Measurements from ENCODE around the gene CACNA1C.

Gene CACNA1C

DNA sequence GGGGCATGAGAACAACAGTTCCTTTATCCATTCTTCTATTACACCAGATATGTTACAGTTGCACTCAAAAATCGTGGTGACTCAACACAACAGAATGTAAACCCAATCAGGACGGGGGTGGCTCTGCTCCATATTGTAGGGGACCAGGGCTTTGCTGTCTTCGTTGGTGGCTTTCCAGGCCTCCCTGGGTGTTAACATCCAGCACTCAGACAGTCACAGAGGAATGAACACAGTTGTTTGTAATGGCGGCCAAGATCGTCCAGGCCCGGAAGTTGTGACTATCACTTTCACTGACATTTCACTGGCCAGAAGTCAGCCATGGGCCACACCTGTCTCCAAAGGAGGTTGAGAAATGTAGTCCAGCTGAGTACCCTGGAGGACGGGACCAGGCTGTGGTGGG lies 204.1 kb downstream of the CACNA1C start:
- DNase-seq (ENCODE audit: low read depth), result no peak

DNA sequence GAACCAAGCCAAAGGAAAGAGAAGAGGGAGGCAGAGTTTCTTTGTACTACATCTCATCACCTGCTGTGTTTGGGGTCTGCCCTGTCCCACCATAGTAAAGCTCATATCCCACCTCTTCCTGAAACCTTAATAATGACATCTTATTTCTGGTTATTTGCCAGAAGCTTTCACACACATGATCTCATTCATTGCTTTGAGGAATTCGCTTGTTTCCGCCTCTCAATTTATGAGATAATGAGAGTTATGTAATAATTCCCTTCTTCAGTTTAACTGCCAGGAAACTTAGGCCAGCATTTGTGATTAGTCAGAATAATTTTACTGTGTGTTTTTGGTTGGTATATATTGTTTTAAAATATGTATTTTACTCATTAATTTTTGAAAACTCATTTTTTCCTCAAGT lies 205.2 kb downstream of the CACNA1C start:
- no peak for DNase-seq (ENCODE audit: low read depth)

DNA sequence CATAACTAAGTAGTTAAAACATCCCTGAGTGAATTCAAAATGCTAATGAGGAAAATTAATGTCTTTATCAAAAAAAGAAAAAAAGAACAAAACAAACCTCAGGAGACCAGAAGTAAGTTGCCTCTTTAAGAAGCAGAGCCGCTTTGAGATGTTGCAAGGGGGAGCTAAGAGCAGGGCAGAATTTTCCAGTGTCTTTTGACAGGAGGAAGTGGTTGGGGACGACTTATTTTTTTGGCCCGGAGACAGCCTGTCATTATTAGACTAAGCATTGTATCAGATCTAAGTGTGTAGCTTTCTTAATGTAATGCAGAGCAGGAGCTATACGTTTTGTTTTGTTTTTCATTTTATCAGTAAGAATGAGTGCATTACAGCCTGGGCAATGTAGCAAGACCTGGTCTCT lies 206.6 kb downstream of the CACNA1C start:
- DNase-seq (ENCODE audit: low read depth), result no peak

DNA sequence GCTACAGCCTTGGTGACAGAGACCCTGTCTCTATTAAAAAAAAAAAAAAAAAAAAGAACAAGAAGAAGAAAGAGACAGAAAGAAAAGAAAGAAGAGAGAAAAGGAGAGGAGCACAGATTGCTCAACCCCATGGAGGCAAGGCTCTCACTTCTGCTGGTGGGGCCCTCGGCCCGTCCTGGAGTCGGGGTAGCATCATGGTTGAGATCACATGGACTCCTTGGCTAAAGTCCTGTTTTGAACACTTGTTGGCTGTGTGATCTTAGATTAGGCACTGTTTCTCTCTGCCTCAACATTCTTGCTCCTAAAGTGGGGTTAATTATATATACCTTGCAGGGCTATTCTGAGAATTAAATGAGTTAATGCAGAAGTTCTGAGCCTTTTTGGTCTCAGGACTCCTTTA lies 207.7 kb downstream of the CACNA1C start:
- no peak for DNase-seq (ENCODE audit: low read depth)

DNA sequence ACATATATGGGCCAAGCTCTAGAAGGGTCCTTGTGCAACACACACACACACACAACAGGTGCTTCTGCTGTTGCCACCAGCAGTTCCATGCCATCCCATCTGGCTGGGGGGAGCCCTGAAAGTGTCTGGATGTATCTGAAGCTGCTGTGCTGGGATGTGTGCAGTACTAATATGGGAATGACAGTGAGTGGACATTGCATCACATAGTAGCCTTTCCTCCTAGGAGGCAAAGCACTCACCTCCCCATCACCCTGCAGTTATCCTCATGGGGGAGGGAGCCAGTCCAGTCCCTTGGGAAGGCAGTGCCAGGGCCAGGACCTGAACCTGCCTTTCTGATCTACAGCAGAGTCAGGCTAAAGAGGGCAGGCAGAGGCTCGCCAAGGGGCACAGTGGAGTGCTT lies 208.9 kb downstream of the CACNA1C start:
- no peak for DNase-seq (ENCODE audit: low read depth)

DNA sequence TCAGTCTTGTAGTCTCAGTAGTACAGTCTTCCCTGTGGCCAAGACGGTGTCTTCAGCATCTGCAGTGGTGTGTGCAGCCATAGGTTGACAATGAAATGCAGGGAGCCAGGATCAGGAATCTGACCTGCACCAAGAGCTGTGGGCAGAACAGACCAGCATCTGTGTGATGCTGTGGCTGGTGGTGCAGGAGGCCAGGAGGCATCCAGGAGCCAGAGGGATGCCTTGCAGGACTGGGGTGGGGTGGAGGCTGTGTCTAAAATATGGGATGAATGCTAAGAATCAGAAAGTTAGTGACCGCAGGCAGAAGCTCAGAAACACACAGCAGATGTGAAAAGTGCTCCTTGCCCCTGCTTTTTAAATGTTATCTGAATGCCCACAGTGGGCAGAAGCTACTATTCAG lies 209.7 kb downstream of the CACNA1C start:
- no peak for DNase-seq (ENCODE audit: low read depth)

DNA sequence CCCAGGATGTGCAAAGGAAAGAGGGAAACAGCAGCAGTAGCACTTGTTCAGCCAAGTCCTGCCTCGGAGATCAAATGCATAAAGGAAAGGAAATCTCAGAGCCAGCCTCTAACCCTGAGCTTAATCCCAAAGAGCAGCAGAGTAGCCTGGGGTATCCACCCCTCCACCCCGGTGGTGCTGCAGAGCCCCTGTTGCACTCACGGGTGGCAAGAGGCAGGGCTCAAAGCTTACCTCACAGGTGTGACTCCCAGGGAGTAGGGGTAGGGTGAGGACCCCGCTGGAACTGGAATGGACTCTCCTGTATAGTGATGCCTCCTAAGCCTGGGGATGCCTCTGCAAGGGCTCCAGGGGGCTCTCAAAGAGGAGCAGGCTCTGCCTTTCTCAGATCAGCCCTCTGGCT lies 211.1 kb downstream of the CACNA1C start:
- DNase-seq (ENCODE audit: low read depth), result no peak

DNA sequence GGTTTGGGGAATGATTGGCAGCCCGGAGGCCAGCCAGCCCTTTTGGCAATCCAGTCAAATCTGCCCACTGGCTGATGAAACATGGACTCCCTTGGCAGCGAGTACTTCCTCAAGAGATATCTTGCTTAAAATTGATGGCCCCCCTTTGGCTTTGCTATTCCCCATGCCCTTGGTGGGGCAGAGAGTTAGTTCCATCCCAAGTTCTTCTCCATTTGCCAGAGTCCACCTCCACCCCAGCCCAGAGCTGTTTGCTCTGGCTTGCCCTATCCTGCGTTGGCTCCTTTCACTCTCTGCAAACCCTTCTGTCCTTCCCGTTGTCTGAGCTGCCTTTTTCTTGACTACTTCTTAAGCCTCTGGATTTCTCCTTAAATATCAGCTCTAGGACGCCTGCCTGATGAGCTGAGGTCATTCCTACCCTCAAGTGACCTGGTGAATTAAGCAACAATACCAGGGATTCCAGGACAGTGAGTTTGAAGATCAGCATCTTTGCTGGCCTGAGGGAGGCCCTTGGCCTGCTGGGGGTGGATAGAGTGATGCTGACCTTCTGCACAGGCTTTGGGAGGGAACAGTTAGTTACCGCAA lies 212.0 kb downstream of the CACNA1C start:
- no peak for DNase-seq (ENCODE audit: low read depth)

DNA sequence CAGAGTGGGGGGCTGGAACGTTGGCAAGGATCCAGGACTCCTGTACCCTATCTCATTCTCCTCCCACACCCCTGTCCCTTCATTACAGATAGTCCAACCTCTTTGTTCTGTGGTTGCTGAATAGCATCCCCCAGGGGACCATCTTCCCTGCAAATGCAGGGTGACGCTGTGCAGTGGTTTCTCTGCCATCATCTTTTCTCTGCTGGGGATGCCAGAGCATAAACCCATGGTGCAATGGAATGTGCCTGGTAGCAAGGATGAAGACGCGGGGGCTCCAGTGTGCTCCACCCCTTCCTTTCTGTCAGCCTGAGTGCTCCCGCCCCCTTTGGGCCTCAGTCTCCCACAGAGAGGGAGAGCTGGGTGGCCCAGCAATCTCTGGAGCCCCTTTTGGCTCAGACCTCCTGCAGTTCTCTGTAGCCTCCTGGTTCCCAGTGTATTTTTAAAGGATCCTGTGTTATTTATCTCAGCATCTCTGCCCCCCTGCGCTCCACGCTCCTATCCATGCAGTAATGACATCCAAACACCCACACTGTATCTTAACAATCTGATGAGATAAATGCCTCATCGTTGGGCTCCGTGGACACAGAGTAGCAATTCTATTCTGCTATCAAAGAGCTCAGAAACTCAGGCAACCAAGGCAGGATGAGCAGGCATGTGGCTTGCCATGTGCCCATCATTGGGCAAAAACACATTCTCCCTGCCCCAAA lies 212.8 kb downstream of the CACNA1C start:
- no peak for DNase-seq (ENCODE audit: low read depth)

DNA sequence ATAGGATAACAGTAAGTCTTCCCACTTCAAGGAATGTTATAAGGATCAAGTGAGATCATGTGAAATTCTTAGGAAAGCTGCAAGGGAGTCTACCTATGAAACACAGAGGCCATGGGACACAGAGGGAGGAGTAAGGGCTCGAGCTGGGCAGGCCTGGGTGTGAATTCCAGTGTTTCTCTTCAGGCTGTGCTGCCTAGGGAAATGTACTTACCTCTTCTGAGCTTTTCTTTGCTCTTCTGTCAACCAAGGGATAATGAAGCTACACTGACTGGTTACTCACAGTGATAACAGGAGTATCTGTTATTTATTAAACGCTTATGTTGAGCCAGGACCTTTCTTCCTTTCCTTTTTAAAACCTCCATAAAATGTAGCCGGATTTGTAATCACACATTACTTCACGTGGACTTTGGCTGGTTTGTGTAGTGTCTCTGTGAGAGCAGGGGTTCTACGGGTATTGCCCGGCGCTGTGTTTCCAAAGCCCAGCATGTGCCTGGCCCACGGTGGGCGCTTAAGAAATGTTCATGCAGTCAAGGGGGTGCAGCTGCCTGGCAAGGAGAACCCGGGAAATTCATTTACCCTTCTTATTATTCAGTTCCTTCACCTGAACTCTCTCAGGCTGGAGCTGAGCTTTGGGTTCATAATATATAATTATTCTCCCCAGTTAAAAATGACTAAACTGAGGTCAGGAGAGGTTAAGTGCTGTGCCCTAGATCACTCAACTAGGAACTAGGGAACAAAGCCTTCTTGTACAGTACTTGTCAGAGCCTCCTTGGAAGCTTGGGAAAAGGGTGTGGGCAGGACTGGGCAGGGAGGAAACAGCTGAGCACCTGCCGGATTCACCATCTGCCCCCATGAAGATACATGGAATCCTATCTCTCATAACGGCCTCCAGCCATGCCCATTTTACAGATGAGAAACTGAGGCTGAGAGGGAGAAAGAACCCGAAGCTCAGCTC lies 214.2 kb downstream of the CACNA1C start:
- no peak for DNase-seq (ENCODE audit: low read depth)

DNA sequence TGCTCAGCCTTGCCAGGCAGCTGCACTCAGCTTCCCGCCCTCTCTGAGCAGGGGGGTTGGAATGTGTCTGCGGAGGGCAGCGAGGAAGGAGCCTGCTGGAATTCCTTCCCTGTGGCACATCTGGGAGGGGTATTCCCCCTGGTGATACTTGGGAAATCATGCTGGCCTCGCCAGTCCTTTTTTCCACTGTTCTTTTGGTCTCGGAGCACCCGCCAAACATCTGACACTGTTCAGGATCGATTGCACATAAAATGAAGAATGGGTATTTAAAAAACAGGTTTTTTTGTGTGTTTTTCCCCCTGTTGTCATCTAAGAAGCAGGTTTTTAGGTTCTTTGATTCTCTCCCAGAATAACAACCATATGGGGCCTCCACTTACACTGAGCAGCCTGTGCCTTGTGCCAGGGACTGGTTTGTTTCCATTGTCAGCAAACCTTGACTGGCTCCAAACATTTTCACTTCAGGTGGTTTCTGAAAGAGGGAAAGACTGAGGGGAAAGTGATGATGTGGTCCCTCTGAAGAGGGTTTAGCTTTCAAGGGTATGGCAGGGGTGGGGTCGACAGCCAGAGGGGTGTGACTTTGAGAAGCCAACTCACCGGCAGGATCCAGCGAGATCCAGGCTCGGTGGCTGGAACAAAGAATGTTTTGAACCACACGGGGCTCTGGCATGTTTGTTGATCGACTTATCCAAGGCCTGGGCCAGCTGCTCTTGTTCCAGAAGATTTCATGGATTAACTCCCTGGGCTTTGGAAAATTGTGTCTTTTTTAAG lies 215.1 kb downstream of the CACNA1C start:
- DNase-seq (ENCODE audit: low read depth), result no peak

DNA sequence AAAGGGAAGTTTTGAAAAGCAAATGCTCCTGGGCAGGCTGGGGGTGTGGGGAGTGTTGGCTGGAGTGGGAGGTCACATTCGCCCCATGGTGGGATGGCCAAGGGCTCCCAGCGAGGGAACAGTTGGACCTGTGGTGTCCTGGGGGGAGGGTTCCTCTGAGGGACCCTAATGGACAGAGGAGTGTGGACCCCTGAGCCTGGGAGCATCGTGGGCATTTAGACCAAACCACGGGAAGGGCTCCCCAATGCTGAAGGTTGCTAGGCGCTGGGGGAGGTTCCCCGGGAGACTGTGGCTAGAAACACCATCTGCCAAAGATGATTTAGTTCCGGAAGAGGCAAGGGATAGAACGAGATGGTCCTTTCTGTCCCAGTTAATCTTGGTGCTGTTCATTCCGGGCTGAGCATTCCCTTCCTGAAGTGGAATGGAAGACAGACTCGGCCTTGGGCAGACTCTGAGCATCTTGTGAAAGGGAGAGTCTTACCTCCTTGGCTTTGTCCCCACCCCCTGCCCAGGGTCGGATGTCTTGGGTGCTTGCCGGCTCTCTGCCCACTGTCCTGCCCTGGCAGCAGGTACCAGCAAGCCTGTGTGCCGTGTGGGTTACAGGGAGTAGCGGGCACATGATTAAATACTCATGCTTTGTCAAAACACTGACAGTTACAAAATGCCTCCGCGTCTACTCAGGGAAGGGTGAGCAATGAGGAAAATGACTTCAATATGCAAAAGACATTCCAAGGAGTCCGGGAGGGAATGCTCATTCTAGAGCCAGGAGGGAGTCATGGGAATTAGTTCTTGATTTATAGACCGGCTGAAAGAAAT lies 215.9 kb downstream of the CACNA1C start:
- DNase-seq (ENCODE audit: low read depth), result no peak

DNA sequence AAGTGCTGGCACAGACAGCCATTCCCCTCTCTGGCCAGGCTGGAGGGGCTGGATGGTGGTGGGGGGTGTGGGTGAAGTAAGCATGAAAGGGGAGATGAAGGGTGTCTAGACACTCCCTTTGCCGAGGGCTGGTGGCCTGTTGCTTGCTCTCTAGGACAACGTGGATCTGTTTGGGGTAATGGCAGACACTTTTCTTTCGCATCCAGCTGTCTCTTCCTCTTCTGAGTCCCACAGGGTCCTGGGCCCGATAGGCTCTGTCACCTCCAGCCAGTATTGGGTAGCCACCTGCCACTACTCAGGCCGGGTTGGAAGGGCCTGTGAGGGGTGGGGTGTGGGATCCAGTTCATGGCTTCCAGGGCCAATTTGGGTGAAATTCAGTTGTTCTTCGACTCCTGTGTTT lies 218.1 kb downstream of the CACNA1C start:
- DNase-seq (ENCODE audit: low read depth), result no peak

DNA sequence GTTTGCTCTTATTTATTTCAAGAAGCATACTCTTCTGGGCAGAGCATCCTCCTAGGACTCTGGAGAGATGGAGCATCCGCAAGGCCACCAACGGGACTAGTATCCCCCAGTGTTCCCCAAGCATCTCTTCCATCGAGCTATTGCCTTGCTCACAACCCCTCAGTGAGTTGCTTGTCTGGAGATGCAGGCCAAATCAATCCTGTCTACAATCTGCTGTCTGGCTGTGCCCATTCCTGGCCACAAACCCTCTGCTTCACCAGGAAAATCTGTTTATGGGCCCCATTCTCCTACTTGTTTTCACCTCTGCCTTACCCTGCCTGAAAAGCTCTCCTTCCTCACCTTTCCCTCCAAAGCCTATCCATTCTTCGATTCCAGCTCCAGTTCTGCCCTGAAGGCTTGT lies 219.2 kb downstream of the CACNA1C start:
- no peak for DNase-seq (ENCODE audit: low read depth)

DNA sequence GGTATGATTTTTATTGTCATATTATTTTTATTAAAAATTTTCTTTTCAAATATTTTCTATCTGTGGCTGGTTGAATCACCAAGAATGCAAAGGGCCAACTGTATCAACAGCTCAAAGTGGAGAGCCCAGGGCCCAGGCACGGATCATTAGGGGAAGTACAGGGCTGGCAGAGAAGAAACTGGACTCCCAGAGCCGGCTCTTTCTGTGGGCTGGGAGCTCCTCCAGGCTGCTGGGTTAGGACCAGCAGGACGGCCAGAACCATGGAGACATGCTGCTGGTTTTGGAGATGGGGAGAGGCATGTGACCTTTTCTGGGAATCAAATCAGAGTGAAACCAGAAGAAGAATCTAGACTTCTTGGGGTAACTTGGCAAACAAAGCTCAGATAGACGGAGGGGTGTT lies 220.5 kb downstream of the CACNA1C start:
- no peak for DNase-seq (ENCODE audit: low read depth)

DNA sequence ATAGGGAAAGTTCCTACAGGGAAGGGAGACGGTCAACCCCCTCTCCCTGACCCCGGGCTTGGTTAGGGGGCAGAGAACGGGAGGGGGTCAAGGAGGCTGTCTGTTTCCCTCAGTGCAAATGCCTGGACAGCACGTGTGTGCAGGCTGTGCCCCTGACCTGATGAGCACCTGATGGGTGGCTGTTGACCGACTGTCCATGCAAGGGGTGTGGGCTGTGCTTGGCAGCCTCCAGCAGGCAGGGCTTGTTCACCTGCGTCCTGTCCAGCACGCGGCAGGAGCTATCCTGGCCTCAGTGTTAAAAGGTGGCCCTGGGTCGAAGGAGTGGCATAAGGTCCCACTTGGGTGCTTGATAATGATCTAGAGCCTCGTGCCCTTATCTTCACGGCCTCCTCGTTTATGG lies 221.0 kb downstream of the CACNA1C start:
- no peak for DNase-seq (ENCODE audit: low read depth)

DNA sequence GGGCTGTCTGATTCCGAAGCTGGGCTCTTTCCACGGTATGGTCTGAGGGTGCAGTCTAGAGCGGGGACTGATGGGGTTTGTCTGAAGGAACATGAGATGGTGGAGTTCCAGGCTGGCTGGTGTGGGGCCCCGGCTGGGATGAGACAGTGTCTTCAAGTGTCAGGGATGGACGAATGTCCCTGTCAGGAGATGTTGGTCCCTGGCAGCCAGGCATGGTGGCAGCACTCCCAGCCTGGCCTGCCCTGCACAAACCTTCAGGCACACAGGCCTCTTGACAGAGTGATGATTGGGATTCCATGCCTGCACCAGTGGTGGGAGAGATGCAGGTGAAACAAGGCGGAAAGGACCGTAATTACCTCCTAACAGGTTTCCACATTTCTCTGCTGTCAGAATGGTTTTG lies 221.9 kb downstream of the CACNA1C start:
- no peak for DNase-seq (ENCODE audit: low read depth)

DNA sequence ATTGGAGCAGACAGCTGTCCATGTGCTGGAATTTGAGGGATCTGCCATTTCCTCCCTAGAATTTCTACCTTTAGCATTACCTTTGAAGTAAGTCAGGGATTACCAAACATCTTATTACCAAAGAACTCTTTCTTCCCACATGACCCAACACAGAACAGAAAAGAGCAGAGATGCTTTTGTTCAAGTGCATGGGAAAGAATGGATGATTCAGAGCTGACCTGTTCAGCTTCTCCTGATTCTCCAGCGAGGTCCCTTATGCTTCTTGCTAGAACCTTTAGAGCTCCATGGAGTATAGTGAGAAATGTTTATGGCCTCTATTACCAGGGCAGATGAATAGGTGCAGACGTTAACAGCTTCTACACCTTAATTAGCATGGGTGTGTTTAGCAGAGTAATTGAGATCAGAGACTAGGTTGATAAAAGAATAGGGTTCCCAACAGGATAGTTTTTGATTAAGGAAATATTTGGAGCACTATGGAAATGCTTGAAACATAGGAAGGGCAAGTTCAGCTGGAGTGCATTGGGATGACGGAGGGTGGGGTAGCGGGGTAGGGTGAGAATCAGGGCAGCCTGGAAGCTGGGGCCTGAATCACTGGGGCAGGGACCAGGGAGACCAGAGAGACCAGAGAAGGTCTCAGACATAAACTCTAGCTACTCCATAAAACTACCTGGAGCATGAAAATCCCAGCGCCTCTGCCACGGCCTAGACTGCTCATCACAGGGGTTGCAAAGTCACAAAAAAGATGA lies 223.7 kb downstream of the CACNA1C start:
- DNase-seq (ENCODE audit: low read depth), result no peak

DNA sequence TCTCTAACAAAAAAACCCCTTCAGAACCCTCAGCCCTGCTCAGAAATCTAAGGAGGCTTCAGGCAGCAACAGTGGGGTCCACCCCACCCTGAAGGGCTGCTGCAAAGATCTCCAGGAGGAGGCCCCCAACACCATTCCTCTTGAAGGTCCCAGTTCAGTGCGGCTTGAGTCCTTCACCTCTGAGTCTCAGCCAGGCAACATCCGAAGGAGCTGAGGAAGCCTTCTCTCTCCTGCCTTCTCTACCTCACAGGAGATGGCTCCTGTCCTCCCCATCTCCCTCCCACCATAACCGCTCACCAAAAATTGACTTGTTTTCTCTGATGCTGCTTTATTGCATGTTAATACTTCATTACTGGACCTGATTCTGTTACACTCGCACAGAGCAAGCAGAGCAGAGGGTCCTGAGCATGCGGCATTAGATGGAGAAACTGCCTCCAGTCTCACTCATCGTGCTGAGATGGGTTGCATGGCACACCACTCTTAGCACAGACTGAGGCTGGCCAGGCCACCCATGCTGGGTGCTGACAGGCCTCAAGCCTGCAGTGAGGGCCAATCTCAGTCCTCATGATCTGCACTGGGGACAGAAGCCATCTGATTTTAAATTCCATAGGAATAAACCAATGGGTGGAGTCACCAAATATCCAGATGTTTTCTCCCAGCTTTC lies 224.8 kb downstream of the CACNA1C start:
- DNase-seq (ENCODE audit: low read depth), result no peak

DNA sequence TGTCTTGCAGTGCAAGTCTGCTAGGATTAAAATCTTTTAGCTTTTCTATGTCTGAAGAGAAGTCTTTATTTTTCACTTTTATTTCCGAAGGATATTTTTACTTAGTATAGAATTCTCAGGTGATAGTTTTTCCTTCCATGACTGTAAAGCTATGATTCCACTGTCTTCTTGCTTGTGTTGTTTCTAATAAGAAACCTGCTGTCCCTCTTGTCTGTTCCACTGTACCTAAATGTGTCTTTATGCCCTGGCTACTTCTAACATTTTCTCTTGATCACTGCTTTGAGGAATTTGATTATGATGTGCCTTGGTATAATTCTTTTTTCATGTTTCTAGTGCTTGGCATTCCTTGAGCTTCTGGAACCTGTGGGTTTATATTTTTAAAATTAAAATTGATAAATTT lies 228.7 kb downstream of the CACNA1C start:
- no peak for DNase-seq (ENCODE audit: low read depth)

Measured in T follicular helper cell (primary cell).